Activated B cell treated with CpG ODN at 0.5 μM for 24 hours (primary cell): ENCODE results near the gene ZBTB46. TPM values are rescaled to one million over a fixed set of nuclear protein-coding genes. Genes with fewer than 3 reads are reported as not detected.

Experiments used
- ATAC-seq: fragments of 200-7000 bp; cut with Tn5 transposase; one replicate; pipeline ENCODE4 v1.10.0; 2021; ENCODE audit warnings: low read depth, mild to moderate bottlenecking, moderate library complexity
- CTCF ChIA-PET: fragments of 350-600 bp; sonication (Branson Sonifier 250); formaldehyde crosslinking; loops from one replicate; lab custom pipeline; 2021; ENCODE audit warnings: antibody characterized with exemption; lab: Charles Lee
- POLR2A ChIA-PET: fragments of 350-600 bp; sonication (Branson Sonifier 250); formaldehyde crosslinking; loops from one replicate; lab custom pipeline; 2021; ENCODE audit warnings: antibody characterized with exemption; lab: Charles Lee
- DNase-seq: peaks from one replicate; pipeline ENCODE4 v3.0.0; 2022
- H3K27ac Mint-ChIP-seq: one replicate; pipeline ENCODE4 v1.8.0; 2020; ENCODE audit warnings: mixed read lengths
- H3K27me3 Mint-ChIP-seq: one replicate; pipeline ENCODE4 v1.8.0; 2021; ENCODE audit warnings: mixed read lengths
- H3K36me3 Mint-ChIP-seq: one replicate; pipeline ENCODE4 v1.8.0; 2021; ENCODE audit warnings: low read depth, mixed read lengths
- H3K4me1 Mint-ChIP-seq: one replicate; pipeline ENCODE4 v1.8.0; 2021; ENCODE audit warnings: mixed read lengths
- H3K4me3 Mint-ChIP-seq: one replicate; pipeline ENCODE4 v1.8.0; 2020; ENCODE audit warnings: mild to moderate bottlenecking, mixed read lengths
- H3K9me3 Mint-ChIP-seq: one replicate; pipeline ENCODE4 v1.8.0; 2020; ENCODE audit warnings: mixed read lengths
- intact Hi-C: fragments of 100-400 bp; cut with micrococcal nuclease; formaldehyde crosslinking; loops from one replicate; pipeline ENCODE4 v1.15.1; 2024
- total RNA-seq: library from RNA; stranded (reverse); gene quantifications from 2 replicates; pipeline ENCODE4 v1.2.3, GENCODE V29; 2022
- TF ChIP-seq, protein P1 (sequence below): fragments of 200-600 bp; IDR thresholded peaks from one replicate; pipeline ENCODE4 v1.8.0; 2022; ENCODE audit warnings: antibody characterized with exemption, mild to moderate bottlenecking

ZBTB46 gene
- total RNA-seq, 1 donor from 2014 or later, result 0.49 TPM

DNA sequence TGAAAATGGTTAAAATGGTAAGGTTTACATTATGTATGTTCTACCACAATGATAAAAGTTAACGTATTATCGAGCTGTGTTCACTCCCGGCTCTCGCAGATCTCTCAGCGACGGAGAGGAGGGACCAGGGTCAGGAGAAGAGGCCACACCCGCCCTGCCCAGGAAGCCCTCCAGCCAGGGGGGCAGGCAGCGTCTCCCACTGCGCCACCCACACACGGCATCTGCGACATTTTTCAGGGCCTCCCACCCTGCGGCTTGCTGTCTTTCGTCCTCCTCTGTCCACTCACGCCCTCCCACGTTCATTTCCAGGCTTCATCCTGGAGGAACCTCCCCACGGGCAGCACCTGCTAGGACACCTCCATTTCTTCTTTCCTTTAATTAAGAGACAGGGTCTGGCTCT lies 43.3 kb downstream of the ZBTB46 start:
- ChIA-PET CTCF (interaction anchor here (4.4 kb wide), 1 partner anchor 77 kb away, joined by 16 read pairs; the partner anchor contains the start of gene TPD52L2), POLR2A (no interaction called here)
- intact Hi-C loops, result loop anchor here (5.0 kb wide), 2 partner anchors 80 to 335 kb away; partner anchors contain the start of genes ARFRP1 and ZGPAT

GRCh38 chr20:63787302-63787701 lies 43.8 kb downstream of the ZBTB46 start:
- no peaks in the 10 kb centered on the region for H3K27me3 Mint-ChIP-seq
- H3K4me1 Mint-ChIP-seq, result peaks cover 6% of the 10 kb centered on the region
- ChIA-PET POLR2A (no interaction called here), CTCF (interaction anchor here (1.5 to 4.4 kb wide), 4 partner anchors 14 to 187 kb away, joined by 3 to 16 read pairs (median 9); partner anchors contain the start of gene TPD52L2)
- DNase-seq (no peak), ATAC-seq (no peak)
- H3K4me3 Mint-ChIP-seq, result no peak overlapping the region
- H3K36me3 Mint-ChIP-seq, result no peaks in the 10 kb centered on the region
- intact Hi-C loops, result loop anchor here (5.0 kb wide), 2 partner anchors 80 to 335 kb away; partner anchors contain the start of genes ARFRP1 and ZGPAT
- TF ChIP-seq, protein P1, sequence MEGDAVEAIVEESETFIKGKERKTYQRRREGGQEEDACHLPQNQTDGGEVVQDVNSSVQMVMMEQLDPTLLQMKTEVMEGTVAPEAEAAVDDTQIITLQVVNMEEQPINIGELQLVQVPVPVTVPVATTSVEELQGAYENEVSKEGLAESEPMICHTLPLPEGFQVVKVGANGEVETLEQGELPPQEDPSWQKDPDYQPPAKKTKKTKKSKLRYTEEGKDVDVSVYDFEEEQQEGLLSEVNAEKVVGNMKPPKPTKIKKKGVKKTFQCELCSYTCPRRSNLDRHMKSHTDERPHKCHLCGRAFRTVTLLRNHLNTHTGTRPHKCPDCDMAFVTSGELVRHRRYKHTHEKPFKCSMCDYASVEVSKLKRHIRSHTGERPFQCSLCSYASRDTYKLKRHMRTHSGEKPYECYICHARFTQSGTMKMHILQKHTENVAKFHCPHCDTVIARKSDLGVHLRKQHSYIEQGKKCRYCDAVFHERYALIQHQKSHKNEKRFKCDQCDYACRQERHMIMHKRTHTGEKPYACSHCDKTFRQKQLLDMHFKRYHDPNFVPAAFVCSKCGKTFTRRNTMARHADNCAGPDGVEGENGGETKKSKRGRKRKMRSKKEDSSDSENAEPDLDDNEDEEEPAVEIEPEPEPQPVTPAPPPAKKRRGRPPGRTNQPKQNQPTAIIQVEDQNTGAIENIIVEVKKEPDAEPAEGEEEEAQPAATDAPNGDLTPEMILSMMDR, result no peak
- H3K27ac Mint-ChIP-seq, result no peak overlapping the region
- no peaks in the 10 kb centered on the region for H3K9me3 Mint-ChIP-seq

More for the DNA sequence above, 43.3 kb downstream of the ZBTB46 start:
- Mint-ChIP-seq H3K36me3 (no peaks in the 10 kb centered on the region), H3K9me3 (no peaks in the 10 kb centered on the region), H3K4me3 (no peak overlapping the region), H3K27me3 (no peaks in the 10 kb centered on the region), H3K4me1 (peaks cover 6% of the 10 kb centered on the region), H3K27ac (no peak overlapping the region)
- DNase-seq (no peak), ATAC-seq (no peak)
- TF ChIP-seq, protein P1, result no peak

- ChIA-PET POLR2A (interaction anchor here (1.0 to 1.5 kb wide), 2 partner anchors 79 to 248 kb away, joined by 3 to 4 read pairs; partner anchors contain the start of genes PTK6 and TPD52L2), CTCF (interaction anchor here (0.7 to 4.4 kb wide), 14 partner anchors 9 to 289 kb away, joined by 3 to 16 read pairs (median 4); partner anchors contain the start of genes PTK6, RTEL1, SAMD10 and TPD52L2)
- no peak overlapping the region for H3K27ac Mint-ChIP-seq
- intact Hi-C loops, result loop anchor here (1.0 to 5.0 kb wide), 5 partner anchors 78 to 337 kb away; partner anchors contain the start of genes ARFRP1 and ZGPAT
- TF ChIP-seq, protein P1, result no peak
- no peak overlapping the region for H3K4me3 Mint-ChIP-seq
- ATAC-seq, result no peak
- no peak for DNase-seq
- peaks cover 6% of the 10 kb centered on the region for H3K4me1 Mint-ChIP-seq
- H3K36me3 Mint-ChIP-seq, result no peaks in the 10 kb centered on the region
- no peaks in the 10 kb centered on the region for H3K27me3 Mint-ChIP-seq
- H3K9me3 Mint-ChIP-seq, result no peaks in the 10 kb centered on the region
Observed at GRCh38 chr20:63785691-63786131, 45.4 kb downstream of the ZBTB46 start.

GRCh38 chr20:63783970-63784369 lies 47.1 kb downstream of the ZBTB46 start:
- H3K9me3 Mint-ChIP-seq, result no peaks in the 10 kb centered on the region
- no peaks in the 10 kb centered on the region for H3K36me3 Mint-ChIP-seq
- H3K27me3 Mint-ChIP-seq, result no peaks in the 10 kb centered on the region
- H3K4me1 Mint-ChIP-seq, result peaks cover 6% of the 10 kb centered on the region
- ChIA-PET POLR2A (no interaction called here), CTCF (interaction anchor here (1.2 to 4.4 kb wide), 2 partner anchors 81 to 336 kb away, joined by 4 to 16 read pairs; partner anchors contain the start of gene TPD52L2)
- ATAC-seq (no peak), DNase-seq (no peak)
- no peak overlapping the region for H3K27ac Mint-ChIP-seq
- TF ChIP-seq, protein P1, result no peak
- intact Hi-C loops, result no loop called here
- no peak overlapping the region for H3K4me3 Mint-ChIP-seq

DNA sequence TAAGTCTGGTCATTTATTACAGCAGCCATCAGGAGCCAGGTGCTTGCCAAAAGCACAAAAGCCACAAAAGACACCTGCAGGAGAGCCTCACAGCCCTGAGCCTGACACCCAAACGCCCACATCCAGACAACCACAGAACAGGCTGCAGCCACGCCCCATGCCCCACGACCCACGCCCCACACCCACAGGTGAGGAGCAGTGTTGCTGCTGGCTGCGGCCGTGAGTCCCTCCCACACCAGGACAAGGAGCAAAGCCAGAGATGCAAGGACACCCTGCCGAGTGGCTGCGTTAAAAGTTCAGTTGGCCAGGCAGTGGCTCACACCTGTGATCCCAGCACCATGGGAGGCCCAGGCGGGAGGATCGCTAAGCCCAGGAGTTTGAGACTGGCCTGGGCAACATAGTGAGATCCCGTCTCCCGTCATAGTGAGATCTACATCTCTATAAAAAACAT lies 48.5 kb downstream of the ZBTB46 start:
- CTCF ChIA-PET, result no interaction called here
- H3K27ac Mint-ChIP-seq, result no peak overlapping the region
- DNase-seq, result no peak
- POLR2A ChIA-PET, result no interaction called here
- H3K9me3 Mint-ChIP-seq, result no peaks in the 10 kb centered on the region
- H3K27me3 Mint-ChIP-seq, result no peaks in the 10 kb centered on the region
- TF ChIP-seq, protein P1, result no peak
- H3K4me1 Mint-ChIP-seq, result peaks cover 6% of the 10 kb centered on the region
- no peaks in the 10 kb centered on the region for H3K36me3 Mint-ChIP-seq
- intact Hi-C loops, result no loop called here
- no peak for ATAC-seq
- H3K4me3 Mint-ChIP-seq, result no peak overlapping the region
